Breast epithelium (tissue), 3 donors: ENCODE data around the gene APBA3.

Experiments
- CTCF ChIP-seq, 3 donors: fragments of 450-650 bp; IDR thresholded peaks; one replicate each; pipeline ENCODE4 v1.5.1; 2016 to 2017; ENCODE audit warnings: antibody characterized with exemption in 3 of 3, mild to moderate bottlenecking in 3 of 3, moderate library complexity in 3 of 3
- POLR2A ChIP-seq: fragments of 450-650 bp; IDR thresholded peaks from one replicate; pipeline ENCODE4 v1.6.1; 2016; ENCODE audit warnings: antibody characterized with exemption, mild to moderate bottlenecking, moderate library complexity
- POLR2AphosphoS5 ChIP-seq, 3 donors: sonication (generic); formaldehyde crosslinking; IDR thresholded peaks; one replicate each; pipeline ENCODE4 v1.6.1; 2017; ENCODE audit warnings: antibody characterized with exemption in 3 of 3

DNA sequence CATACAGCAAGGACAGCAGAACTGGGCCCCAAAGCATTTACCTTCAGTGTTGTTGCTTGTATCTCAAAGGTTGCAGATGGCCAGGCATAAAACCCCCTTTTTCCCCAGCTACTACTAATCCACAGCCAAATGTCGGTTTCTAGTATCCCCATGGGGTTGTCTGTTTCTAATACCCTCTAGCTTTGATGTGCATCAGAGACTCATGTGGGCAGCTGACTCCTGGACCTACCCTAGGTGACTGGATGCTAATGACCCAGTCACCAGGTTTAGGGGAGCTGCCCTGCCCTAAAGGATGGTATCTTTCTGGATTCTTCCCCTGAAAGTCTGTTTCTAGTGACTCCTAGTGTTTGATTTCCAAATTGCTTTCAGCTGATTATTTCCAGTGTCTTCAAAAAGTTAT lies 29.4 kb downstream of the APBA3 start:
- TF ChIP-seq CTCF (IDR thresholded peaks at IDR 0.05) (no peak), POLR2A (no peak), POLR2AphosphoS5 (IDR thresholded peaks at IDR 0.05) (no peak)
